ENCODE results near the gene GJA1.

DNA sequence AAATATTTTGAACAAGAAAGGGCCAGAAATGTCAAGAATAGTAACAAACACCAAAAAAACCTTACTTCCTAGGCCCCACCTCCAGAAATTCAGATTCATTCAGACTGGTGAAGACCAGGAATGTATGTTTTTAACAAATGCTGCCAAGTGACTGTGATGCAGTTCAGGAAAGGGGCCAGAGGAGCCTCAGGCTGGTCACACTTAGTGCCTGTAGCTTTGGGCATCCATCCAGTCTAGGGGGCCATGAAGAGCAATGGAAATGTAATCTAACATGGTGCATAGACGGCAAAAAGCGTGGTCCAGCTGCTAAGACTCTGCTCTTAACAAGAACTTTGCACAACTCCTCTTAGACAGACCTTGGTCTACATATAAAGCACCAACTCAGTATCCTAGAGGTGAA is 7.1 kb downstream of the GJA1 start:
- TF ChIP-seq CTCF (IDR thresholded peaks at IDR 0.05; ENCODE audit: borderline replicate concordance, extremely low read depth, low read length, poor library complexity, severe bottlenecking) (no peak), EZH2 (IDR thresholded peaks at IDR 0.05; ENCODE audit: borderline replicate concordance, low read depth, low read length, severe bottlenecking) (no peak)

All from DND-41 (cell line).